GM12865 (cell line): ENCODE results near the gene NFATC2.
A peak's percentile ranks its signal among the peaks of the same experiment; 100 is the strongest.

Experiments
- DNase-seq: peaks from one replicate; pipeline ENCODE4 v3.0.0; 2010; ENCODE audit warnings: low read depth
- H3K4me3 ChIP-seq: 2 replicates; pipeline ENCODE4 v1.5.1; 2011; ENCODE audit warnings: mild to moderate bottlenecking, low read depth, low read length, control low read depth
- TF ChIP-seq, protein P1 (sequence below): IDR thresholded peaks from 2 replicates; pipeline ENCODE4 v1.5.1; 2011; ENCODE audit warnings: low read length, control low read depth, low read depth, inconsistent platforms; ENCODE audit not compliant: insufficient read depth; ENCODE audit errors: missing control alignments

The NFATC2 gene

GRCh38 chr20:51338692-51339440 is 203.7 kb downstream of the NFATC2 start:
- TF ChIP-seq, protein P1, sequence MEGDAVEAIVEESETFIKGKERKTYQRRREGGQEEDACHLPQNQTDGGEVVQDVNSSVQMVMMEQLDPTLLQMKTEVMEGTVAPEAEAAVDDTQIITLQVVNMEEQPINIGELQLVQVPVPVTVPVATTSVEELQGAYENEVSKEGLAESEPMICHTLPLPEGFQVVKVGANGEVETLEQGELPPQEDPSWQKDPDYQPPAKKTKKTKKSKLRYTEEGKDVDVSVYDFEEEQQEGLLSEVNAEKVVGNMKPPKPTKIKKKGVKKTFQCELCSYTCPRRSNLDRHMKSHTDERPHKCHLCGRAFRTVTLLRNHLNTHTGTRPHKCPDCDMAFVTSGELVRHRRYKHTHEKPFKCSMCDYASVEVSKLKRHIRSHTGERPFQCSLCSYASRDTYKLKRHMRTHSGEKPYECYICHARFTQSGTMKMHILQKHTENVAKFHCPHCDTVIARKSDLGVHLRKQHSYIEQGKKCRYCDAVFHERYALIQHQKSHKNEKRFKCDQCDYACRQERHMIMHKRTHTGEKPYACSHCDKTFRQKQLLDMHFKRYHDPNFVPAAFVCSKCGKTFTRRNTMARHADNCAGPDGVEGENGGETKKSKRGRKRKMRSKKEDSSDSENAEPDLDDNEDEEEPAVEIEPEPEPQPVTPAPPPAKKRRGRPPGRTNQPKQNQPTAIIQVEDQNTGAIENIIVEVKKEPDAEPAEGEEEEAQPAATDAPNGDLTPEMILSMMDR, result no peak
- DNase-seq, result no peak
- no peak overlapping the region for H3K4me3 ChIP-seq

DNA sequence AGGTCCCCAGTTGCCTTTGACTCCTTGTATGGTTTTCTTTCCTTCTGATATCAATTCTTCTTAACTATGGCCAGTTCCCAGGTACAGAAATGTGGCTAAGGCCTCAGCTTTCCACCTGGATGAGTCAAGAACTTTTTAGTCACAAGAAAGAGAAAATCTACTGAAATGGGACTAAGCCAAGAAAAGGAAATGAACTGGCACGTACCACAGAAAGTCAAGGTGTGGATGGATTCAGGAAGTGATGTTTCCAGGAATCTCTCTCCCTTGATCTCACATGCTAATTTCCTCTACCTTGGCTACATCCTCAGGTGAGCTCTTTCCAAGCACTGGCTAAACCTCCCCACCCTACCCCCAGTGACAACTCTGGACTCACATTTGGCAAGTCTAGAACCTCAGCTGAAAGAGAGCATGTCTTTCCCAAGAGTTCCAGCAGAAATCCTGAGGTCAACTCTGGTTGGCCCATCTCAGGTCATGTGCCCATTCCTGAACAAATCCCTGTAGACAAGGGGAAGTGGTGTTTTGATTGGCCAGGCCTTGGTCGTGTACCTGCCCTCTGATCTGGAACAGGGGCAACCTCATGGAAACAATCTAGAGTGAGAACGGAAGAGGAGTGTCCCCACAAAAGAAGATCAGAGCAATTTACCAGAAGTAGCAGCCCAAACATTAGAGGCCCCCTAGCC is 205.3 kb downstream of the NFATC2 start:
- no peak overlapping the region for H3K4me3 ChIP-seq
- TF ChIP-seq, protein P1, result no peak
- DNase-seq, result peak; percentile 4
